ENCODE measurements around the gene PNKP.
A peak's percentile ranks its signal among the peaks of the same experiment; 100 is the strongest.

DNA sequence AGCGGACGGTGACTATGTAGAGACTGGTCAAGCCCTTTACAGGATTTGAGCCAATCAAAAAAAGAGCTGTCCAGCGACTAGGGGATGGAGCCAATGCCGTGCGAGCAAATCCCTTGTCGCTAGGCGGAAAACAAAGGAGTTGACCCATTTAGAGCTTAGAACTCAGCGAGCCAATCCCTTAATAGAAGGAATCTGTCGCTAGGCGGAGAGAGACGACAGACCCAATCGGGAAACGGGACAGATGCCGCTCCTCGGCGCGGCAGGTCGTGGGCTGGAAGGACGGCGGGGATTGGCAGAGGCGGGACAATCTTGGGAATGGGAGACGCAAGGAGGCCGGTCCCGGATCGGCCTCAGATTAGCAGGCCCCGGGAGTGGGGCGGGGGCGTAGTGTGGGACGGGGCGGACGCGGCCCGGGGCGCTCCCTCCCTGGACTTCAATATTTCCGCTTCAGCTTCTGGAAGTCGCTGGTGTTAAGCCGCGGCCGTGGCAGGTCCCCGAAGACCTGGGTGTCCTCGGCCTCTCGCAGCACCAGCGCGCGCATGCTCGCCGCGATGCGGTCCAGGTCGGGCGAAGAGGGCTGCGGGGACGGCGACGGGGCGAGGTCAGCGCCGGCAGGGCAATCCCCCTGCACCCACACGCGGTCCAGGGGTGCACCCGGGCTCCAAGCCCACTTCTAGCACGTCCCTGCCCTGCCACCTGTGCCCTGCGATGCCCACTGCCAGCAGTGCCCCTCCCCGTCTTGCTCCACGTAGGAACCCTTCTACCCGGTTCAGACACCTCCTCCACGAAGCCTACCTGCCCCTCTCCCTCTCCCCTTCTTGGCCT, 2.3 kb upstream of the PNKP start:
- TF ChIP-seq POLR2A (IDR thresholded peaks at IDR 0.05) = peak in 3 of 4 donors; percentile 30 to 89 (median 33)
- TF ChIP-seq, protein P1, sequence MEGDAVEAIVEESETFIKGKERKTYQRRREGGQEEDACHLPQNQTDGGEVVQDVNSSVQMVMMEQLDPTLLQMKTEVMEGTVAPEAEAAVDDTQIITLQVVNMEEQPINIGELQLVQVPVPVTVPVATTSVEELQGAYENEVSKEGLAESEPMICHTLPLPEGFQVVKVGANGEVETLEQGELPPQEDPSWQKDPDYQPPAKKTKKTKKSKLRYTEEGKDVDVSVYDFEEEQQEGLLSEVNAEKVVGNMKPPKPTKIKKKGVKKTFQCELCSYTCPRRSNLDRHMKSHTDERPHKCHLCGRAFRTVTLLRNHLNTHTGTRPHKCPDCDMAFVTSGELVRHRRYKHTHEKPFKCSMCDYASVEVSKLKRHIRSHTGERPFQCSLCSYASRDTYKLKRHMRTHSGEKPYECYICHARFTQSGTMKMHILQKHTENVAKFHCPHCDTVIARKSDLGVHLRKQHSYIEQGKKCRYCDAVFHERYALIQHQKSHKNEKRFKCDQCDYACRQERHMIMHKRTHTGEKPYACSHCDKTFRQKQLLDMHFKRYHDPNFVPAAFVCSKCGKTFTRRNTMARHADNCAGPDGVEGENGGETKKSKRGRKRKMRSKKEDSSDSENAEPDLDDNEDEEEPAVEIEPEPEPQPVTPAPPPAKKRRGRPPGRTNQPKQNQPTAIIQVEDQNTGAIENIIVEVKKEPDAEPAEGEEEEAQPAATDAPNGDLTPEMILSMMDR (IDR thresholded peaks at IDR 0.05) = peak in 3 of 6 experiments; percentile 4 to 26 (median 12)

Data from esophagus squamous epithelium (tissue), 4 donors.